ENCODE results near the gene CACNA1G. TPM values are rescaled to one million over a fixed set of nuclear protein-coding genes. Genes with fewer than 3 reads are reported as not detected.

CACNA1G gene
- total and polyA plus RNA-seq, 9 donors, result 4.6 to 16.3 (median 8.3) TPM

DNA sequence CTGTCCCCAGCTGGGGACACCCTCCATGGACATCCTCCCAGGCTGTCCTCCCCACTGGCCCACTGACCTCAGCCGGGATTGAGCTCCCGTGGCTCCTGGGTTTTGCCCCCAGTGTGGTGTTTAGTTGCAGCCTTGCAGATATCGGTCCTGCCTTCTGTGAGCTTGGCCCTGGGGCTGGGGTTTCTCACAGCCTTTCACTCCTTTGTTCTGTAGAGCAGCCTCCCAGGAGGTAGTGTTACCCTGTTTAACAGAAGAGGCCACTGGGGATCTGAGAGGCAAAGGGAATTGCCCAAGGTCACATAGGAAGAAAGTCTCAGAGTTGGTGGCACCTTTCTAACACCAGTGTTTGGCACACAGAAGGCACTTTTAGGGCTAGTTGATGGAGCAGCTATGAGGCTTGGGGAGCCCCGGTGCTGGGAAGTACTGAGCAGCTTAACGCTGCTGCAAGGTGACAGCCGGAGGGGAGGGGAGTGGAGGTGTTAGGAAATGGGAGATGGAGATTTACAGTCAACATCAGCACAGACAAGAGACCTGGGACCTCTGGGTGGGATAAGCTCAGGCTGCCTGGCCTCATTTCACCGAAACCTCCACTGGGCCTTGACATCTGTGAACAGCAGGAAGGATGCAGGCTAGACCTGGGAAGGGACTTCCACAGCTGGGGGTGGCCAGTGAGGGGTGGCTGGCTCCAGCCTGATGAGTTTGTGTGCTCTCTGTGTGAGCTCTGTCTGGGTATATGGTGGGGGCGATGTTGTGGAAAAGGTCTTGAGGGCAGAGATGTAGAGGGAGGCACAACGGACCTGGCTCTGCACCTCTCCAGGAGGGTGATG lies 26.1 kb downstream of the CACNA1G start:
- Histone ChIP-seq H3K27me3 (ENCODE audit: control insufficient read depth, insufficient read depth, low read length) (peaks cover 2% of the 10 kb centered on the region), H3K9me3 (replicated peaks; ENCODE audit: control insufficient read depth, low read depth, low read length) (no peaks in the 10 kb centered on the region), H3K36me3 (ENCODE audit: control insufficient read depth, insufficient read depth, low read length) (no peaks in the 10 kb centered on the region), H3K4me3 (ENCODE audit: low read length) (no peak overlapping the region), H3K4me1 (ENCODE audit: control insufficient read depth, insufficient read depth, low read length) (peaks cover 73% of the 10 kb centered on the region), H3K27ac (ENCODE audit: low read length) (no peak overlapping the region)
- DNase-seq, result no peak
- WGBS (ENCODE audit: insufficient coverage), result 93% methylated on average over 5 of the region's 9 CpGs

GRCh38 chr17:50587571-50587970 lies 27.1 kb downstream of the CACNA1G start:
- H3K4me1 ChIP-seq (ENCODE audit: control insufficient read depth, insufficient read depth, low read length), result peaks cover 73% of the 10 kb centered on the region
- H3K36me3 ChIP-seq (ENCODE audit: control insufficient read depth, insufficient read depth, low read length), result no peaks in the 10 kb centered on the region
- no peak overlapping the region for H3K27ac ChIP-seq (ENCODE audit: low read length)
- DNase-seq, result no peak
- no peak overlapping the region for H3K4me3 ChIP-seq (ENCODE audit: low read length)
- H3K9me3 ChIP-seq (replicated peaks; ENCODE audit: control insufficient read depth, low read depth, low read length), result no peaks in the 10 kb centered on the region
- WGBS (ENCODE audit: insufficient coverage), result 20% methylated on average over 1 of the region's 9 CpGs
- H3K27me3 ChIP-seq (ENCODE audit: control insufficient read depth, insufficient read depth, low read length), result peaks cover 2% of the 10 kb centered on the region

- WGBS (ENCODE audit: insufficient coverage), result 42% methylated on average over 14 of the region's 18 CpGs
- H3K27ac ChIP-seq (ENCODE audit: low read length), result peak overlapping the region; percentile 13
- peak; percentile 45 for DNase-seq
Observed at GRCh38 chr17:50588391-50589049, 28.0 kb downstream of the CACNA1G start.

GRCh38 chr17:50589095-50589705 lies 28.7 kb downstream of the CACNA1G start:
- no peak for DNase-seq
- WGBS (ENCODE audit: insufficient coverage), result 42% methylated on average over 9 of the region's 10 CpGs
- H3K4me3 ChIP-seq (ENCODE audit: low read length), result no peak overlapping the region
- H3K9me3 ChIP-seq (replicated peaks; ENCODE audit: control insufficient read depth, low read depth, low read length), result no peaks in the 10 kb centered on the region
- no peaks in the 10 kb centered on the region for H3K36me3 ChIP-seq (ENCODE audit: control insufficient read depth, insufficient read depth, low read length)
- H3K4me1 ChIP-seq (ENCODE audit: control insufficient read depth, insufficient read depth, low read length), result peaks cover 75% of the 10 kb centered on the region
- H3K27ac ChIP-seq (ENCODE audit: low read length), result peak overlapping the region; percentile 13
- H3K27me3 ChIP-seq (ENCODE audit: control insufficient read depth, insufficient read depth, low read length), result peaks cover 3% of the 10 kb centered on the region

More at GRCh38 chr17:50588391-50589049, 28.0 kb downstream of the CACNA1G start:
- Histone ChIP-seq H3K4me3 (ENCODE audit: low read length) (no peak overlapping the region), H3K4me1 (ENCODE audit: control insufficient read depth, insufficient read depth, low read length) (peaks cover 76% of the 10 kb centered on the region), H3K36me3 (ENCODE audit: control insufficient read depth, insufficient read depth, low read length) (no peaks in the 10 kb centered on the region), H3K27me3 (ENCODE audit: control insufficient read depth, insufficient read depth, low read length) (peaks cover 3% of the 10 kb centered on the region), H3K9me3 (replicated peaks; ENCODE audit: control insufficient read depth, low read depth, low read length) (no peaks in the 10 kb centered on the region)

GRCh38 chr17:50590946-50591737 lies 30.6 kb downstream of the CACNA1G start:
- peak; percentile 71 for DNase-seq
- peaks cover 69% of the 10 kb centered on the region for H3K4me1 ChIP-seq (ENCODE audit: control insufficient read depth, insufficient read depth, low read length)
- no peak overlapping the region for H3K4me3 ChIP-seq (ENCODE audit: low read length)
- H3K36me3 ChIP-seq (ENCODE audit: control insufficient read depth, insufficient read depth, low read length), result no peaks in the 10 kb centered on the region
- H3K9me3 ChIP-seq (replicated peaks; ENCODE audit: control insufficient read depth, low read depth, low read length), result no peaks in the 10 kb centered on the region
- peaks cover 8% of the 10 kb centered on the region for H3K27me3 ChIP-seq (ENCODE audit: control insufficient read depth, insufficient read depth, low read length)
- 85% methylated on average over 15 of the region's 24 CpGs for whole genome bisulfite sequencing (ENCODE audit: insufficient coverage)
- no peak overlapping the region for H3K27ac ChIP-seq (ENCODE audit: low read length)

- H3K4me1 ChIP-seq (ENCODE audit: control insufficient read depth, insufficient read depth, low read length), result peaks cover 58% of the 10 kb centered on the region
- DNase-seq, result no peak
- H3K27ac ChIP-seq (ENCODE audit: low read length), result no peak overlapping the region
- no peaks in the 10 kb centered on the region for H3K36me3 ChIP-seq (ENCODE audit: control insufficient read depth, insufficient read depth, low read length)
- H3K4me3 ChIP-seq (ENCODE audit: low read length), result no peak overlapping the region
- peaks cover 8% of the 10 kb centered on the region for H3K27me3 ChIP-seq (ENCODE audit: control insufficient read depth, insufficient read depth, low read length)
- 55% methylated on average over 4 of the region's 10 CpGs for WGBS (ENCODE audit: insufficient coverage)
- H3K9me3 ChIP-seq (replicated peaks; ENCODE audit: control insufficient read depth, low read depth, low read length), result no peaks in the 10 kb centered on the region
Observed at GRCh38 chr17:50593321-50593720, 32.8 kb downstream of the CACNA1G start.

- 100% methylated on average over 1 of the region's 11 CpGs for WGBS (ENCODE audit: insufficient coverage)
- Histone ChIP-seq H3K27ac (ENCODE audit: low read length) (no peak overlapping the region), H3K36me3 (ENCODE audit: control insufficient read depth, insufficient read depth, low read length) (no peaks in the 10 kb centered on the region), H3K4me3 (ENCODE audit: low read length) (no peak overlapping the region), H3K9me3 (replicated peaks; ENCODE audit: control insufficient read depth, low read depth, low read length) (no peaks in the 10 kb centered on the region), H3K4me1 (ENCODE audit: control insufficient read depth, insufficient read depth, low read length) (peaks cover 48% of the 10 kb centered on the region), H3K27me3 (ENCODE audit: control insufficient read depth, insufficient read depth, low read length) (peaks cover 8% of the 10 kb centered on the region)
- DNase-seq, result no peak
Observed at GRCh38 chr17:50594128-50594823, 33.8 kb downstream of the CACNA1G start.

- H3K4me3 ChIP-seq (ENCODE audit: low read length), result no peak overlapping the region
- no peaks in the 10 kb centered on the region for H3K9me3 ChIP-seq (replicated peaks; ENCODE audit: control insufficient read depth, low read depth, low read length)
- peaks cover 8% of the 10 kb centered on the region for H3K27me3 ChIP-seq (ENCODE audit: control insufficient read depth, insufficient read depth, low read length)
- WGBS (ENCODE audit: insufficient coverage), result 78% methylated on average over 7 of the region's 21 CpGs
- DNase-seq, result no peak
- peaks cover 42% of the 10 kb centered on the region for H3K4me1 ChIP-seq (ENCODE audit: control insufficient read depth, insufficient read depth, low read length)
- H3K27ac ChIP-seq (ENCODE audit: low read length), result no peak overlapping the region
- no peaks in the 10 kb centered on the region for H3K36me3 ChIP-seq (ENCODE audit: control insufficient read depth, insufficient read depth, low read length)
Observed at GRCh38 chr17:50594892-50595291, 34.4 kb downstream of the CACNA1G start.

GRCh38 chr17:50596191-50597037 lies 35.9 kb downstream of the CACNA1G start:
- Histone ChIP-seq H3K27me3 (ENCODE audit: control insufficient read depth, insufficient read depth, low read length) (peaks cover 8% of the 10 kb centered on the region), H3K36me3 (ENCODE audit: control insufficient read depth, insufficient read depth, low read length) (no peaks in the 10 kb centered on the region)
- WGBS (ENCODE audit: insufficient coverage), result 60% methylated on average over 26 of the region's 34 CpGs

More at GRCh38 chr17:50596191-50597037, 35.9 kb downstream of the CACNA1G start:
- Histone ChIP-seq H3K4me1 (ENCODE audit: control insufficient read depth, insufficient read depth, low read length) (peaks cover 29% of the 10 kb centered on the region), H3K9me3 (replicated peaks; ENCODE audit: control insufficient read depth, low read depth, low read length) (no peaks in the 10 kb centered on the region), H3K27ac (ENCODE audit: low read length) (no peak overlapping the region), H3K4me3 (ENCODE audit: low read length) (no peak overlapping the region)
- DNase-seq, result no peak

Measured in muscle of leg (tissue), 11 donors.